Measurements from ENCODE around the gene DARS2.
"Not testable (repeated sequence)": the region's sequence is repeated elsewhere in the genome, so short reads cannot be mapped to it uniquely, and the experiment has no call there.

Gene DARS2

GRCh38 chr1:173862146-173862768, 37.8 kb downstream of the DARS2 start:
- DNase-seq, result peak; percentile 20

- DNase-seq, result no peak
Measured at GRCh38 chr1:173862769-173863223, 38.3 kb downstream of the DARS2 start.

- DNase-seq, result no peak
Measured at GRCh38 chr1:173863224-173864161, 39.0 kb downstream of the DARS2 start.

GRCh38 chr1:173864179-173864867, 39.9 kb downstream of the DARS2 start:
- DNase-seq, result no peak

- DNase-seq, result no peak
Measured at GRCh38 chr1:173865468-173866164, 41.1 kb downstream of the DARS2 start.

- DNase-seq, result no peak
Measured at GRCh38 chr1:173866413-173867115, 42.1 kb downstream of the DARS2 start.

GRCh38 chr1:173867141-173867752, 42.8 kb downstream of the DARS2 start:
- no peak for DNase-seq

- DNase-seq, result peak; percentile 99
Measured at GRCh38 chr1:173867753-173868265, 43.3 kb downstream of the DARS2 start, which contains the start of gene GAS5. TSS of gene GAS5 (minus strand) at chr1:173867989.

GRCh38 chr1:173868266-173869020, 44.0 kb downstream of the DARS2 start, which contains the start of gene ZBTB37:
TSS of gene ZBTB37 (plus strand) at chr1:173868380. CDS start at chr1:173870226, 1,846 bp downstream.
- DNase-seq, result peak; percentile 95

GRCh38 chr1:173869021-173869359, 44.5 kb downstream of the DARS2 start:
- DNase-seq, result no peak

- no peak for DNase-seq
Measured at GRCh38 chr1:173870252-173871075, 46.0 kb downstream of the DARS2 start.

GRCh38 chr1:173871091-173871490, 46.6 kb downstream of the DARS2 start:
- no peak for DNase-seq

- no peak for DNase-seq
Measured at GRCh38 chr1:173871500-173871899, 47.0 kb downstream of the DARS2 start.

- DNase-seq, result no peak
Measured at GRCh38 chr1:173876732-173877131, 52.3 kb downstream of the DARS2 start.

GRCh38 chr1:173878251-173878650, 53.8 kb downstream of the DARS2 start:
- no peak for DNase-seq

GRCh38 chr1:173881117-173881516, 56.6 kb downstream of the DARS2 start:
- not testable (repeated sequence) for DNase-seq

- DNase-seq, result no peak
Measured at GRCh38 chr1:173884701-173885100, 60.2 kb downstream of the DARS2 start.

- no peak for DNase-seq
Measured at GRCh38 chr1:173886746-173887611, 62.5 kb downstream of the DARS2 start.

- DNase-seq, result no peak
Measured at GRCh38 chr1:173887627-173888026, 63.2 kb downstream of the DARS2 start.

All from NCI-H2171 treated with DMSO at 0.1 percent for 48 hours (cell line).